Stimulated activated CD8-positive, alpha-beta memory T cell treated with anti-CD3 and anti-CD28 coated beads, Interleukin-4, amount 100 ng/mL, for 24 hours (primary cell): Measurements from ENCODE around the gene C5orf58.
"Not testable (repeated sequence)": the region's sequence is repeated elsewhere in the genome, so short reads cannot be mapped to it uniquely, and the experiment has no call there.

Source experiments
- DNase-seq: peaks from one replicate; pipeline ENCODE4 v3.0.0-alpha.2; 2020; ENCODE audit warnings: low read depth

C5orf58 gene

DNA sequence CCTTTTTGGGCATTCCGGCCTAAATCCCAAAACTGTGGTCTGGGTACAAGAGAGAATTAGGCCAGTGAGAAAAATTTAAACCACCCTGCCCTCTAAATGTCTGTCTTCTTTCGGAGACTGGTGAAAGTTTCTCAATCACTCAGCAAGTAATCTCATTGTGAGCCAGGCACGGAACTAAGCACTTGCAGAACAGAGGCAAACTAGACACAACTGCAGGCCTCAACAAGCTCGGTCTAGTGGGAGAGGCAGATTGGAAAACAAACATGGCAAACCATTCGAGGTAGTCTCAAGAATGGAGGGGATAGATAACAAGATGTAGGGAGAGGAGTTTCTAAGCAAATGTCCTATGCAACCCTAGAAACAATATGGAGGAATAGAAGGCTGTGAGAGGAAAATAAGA is 8.9 kb upstream of the C5orf58 start:
- DNase-seq: no peak

DNA sequence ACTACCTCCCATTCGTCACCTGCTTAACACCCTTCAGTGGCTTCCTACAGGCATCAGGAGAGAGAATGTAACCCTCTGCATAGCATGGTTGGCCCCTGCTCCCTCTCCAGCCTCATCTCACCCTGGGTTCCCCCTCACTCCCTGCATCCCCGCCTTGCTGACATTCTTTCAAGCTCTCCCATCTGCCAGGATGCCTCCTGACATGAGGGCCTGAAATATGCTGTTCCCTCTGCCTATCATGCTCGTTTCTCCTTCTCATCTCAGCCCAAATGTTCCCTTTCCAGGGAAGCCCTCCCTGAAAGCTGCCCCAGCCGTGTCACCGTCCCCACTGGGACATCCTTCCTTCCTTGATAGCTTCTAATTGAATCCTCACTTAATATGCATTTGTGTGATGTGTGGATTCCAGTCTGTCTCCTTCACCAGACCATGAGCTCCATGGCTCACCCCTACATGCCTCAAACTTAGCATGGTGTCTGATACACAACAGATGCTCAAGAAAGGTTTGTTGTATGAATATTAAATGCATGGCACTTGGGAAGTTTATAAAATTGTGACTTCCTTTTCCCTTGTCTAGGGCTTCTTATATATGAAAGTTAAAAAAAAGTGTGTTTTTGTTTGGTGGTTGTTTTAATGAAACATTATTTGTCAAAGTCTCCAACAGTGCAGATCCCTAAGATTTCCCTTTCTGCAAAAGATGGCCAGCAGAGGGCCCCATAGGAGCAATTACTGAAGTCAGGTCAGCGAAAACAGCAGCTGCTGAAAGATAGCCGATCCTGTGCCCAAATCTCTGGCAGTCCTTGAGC is 7.3 kb upstream of the C5orf58 start:
- DNase-seq: peak; percentile 57

DNA sequence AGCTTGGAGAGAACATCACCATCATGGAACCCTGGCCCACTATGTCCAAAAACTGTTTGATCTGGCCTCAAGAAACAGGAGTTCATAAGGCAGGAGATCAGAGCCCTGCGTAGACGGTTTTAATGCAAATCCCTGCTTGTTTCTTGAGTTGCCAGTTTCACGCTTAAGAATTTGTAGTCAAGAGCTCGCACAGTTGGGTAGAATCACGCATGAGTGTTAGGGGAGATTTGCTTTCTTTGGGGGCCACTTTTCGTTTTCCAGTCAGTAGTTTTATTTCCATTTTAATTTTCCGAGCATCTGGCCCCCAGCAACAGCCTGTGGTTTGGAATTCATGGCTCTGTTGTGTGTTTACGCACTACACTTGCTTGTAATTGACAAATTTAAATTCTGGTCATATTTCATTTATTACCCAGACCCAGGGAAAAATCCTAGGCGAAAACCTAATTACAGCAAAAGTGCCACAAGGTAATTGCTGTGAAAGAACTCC is 6.6 kb upstream of the C5orf58 start:
- DNase-seq: no peak

DNA sequence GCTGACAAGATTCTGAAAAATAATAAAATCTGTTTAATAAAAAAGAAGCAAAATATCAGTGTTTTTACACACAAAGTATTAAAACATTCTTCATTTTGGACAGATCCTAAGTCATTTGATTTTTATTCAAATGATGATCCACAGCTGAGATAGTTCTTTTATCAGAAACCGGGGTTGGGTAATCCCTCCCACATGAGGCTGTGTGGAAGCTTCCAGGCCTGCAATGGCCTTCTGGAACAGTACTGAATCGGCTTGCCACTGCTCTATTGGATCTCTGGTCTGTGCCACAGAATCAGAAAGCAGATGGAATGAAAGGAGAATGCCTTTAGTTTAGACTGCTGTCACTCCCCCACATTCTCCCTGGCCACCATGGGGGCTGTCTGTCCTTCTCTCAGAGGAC is 6.1 kb upstream of the C5orf58 start:
- no peak for DNase-seq

DNA sequence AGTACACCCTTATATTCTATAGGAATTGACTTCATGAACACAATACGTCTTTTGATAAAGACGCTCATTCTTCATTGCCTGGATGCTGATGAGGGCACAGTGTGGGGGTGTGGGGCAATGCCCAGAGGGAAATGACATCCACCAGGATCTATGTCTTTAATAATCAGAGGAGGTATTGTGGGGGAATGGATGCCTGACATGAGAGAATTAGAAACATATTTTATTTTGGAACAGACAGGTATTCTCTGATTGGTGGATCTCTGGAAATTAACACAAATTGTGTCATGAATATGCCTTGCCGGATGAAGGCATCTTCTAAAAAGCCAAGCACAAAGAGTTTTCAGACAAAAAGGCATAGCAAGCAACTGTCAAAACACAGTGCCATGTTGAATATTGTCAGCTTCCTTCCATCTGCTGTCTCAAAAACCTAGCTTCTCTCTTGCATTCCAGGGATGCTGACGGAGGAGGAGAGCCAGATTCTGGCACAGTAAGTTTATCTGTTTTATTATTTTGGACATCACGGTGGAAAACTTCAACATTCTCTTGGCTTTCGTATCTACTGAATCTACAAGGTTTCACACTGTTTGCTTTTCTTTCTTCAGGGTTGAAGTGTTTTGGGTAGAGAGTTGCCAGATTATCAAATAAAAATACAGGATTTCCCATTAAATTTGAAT is 3.9 kb upstream of the C5orf58 start:
- no peak for DNase-seq

DNA sequence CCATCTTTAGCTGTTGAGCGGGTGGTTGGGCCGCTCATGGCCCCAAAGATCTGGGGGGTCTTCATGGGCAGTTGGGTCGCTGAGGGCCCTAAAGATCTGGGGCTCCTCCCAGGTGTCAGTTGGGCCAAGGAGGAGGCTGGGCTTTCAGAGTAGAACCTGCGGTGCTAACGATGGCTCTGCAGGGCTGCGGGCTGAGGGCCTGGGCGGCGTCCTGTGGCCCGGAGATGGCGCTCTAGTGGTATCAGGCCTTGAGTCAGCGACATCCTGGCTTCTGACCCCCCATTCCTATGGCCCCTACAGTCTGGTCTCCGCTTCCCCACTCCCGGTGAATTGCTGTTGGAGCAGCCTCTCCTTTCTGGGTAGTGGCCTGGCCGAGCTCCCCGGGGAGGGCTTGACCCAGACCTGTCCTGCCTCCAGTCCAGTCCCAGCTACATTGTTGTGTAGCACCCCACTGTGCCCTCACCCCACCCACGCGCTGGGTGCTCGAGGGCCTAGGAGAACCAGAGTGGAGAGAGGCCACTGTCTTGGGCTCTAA is 640 bp downstream of the C5orf58 start:
- DNase-seq: no peak

DNA sequence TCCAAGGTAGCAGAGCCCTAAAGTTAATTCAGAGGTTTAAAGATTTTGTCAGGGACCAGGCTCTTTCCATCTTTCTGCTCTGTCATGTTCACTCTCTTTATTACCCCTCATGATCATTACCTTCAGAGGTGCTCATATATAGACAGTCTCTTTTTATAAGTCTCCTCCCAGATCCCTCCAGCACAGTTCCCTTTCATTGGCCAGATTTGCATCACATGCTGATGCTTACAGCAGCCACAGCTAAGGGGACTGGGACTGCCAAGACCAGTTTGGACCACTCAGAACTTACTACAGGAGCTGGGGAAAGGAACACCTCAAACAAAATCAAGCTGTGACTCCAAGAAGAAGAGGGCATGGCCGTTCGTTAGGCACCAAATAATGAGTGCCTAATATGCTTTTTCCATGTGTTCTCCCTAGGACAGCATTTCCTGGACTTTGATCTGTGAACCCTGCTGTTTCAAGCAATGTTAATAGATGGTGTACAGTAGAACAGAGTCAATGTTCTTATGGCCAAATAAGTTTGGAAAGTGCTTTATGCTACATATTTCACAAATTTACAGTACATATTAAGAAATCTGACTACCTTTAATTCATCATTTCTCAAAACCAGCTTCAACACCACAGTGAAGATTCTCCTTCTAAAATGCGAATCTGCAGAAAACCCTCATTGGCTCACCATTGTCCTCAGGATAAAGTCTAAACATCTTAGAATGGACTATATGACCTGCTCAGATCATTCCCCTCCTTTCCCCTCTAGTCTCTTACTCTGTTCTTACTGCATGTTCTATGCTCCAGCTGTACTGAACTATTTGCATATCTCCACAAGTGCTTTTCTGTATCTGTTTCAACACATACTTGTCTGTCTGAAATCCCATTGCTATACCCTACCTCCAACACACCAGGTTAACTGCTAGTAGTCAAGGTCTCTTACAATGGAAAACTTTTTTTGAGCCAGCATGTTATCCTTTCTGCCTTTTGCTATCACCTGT is 3.4 kb downstream of the C5orf58 start:
- no peak for DNase-seq

DNA sequence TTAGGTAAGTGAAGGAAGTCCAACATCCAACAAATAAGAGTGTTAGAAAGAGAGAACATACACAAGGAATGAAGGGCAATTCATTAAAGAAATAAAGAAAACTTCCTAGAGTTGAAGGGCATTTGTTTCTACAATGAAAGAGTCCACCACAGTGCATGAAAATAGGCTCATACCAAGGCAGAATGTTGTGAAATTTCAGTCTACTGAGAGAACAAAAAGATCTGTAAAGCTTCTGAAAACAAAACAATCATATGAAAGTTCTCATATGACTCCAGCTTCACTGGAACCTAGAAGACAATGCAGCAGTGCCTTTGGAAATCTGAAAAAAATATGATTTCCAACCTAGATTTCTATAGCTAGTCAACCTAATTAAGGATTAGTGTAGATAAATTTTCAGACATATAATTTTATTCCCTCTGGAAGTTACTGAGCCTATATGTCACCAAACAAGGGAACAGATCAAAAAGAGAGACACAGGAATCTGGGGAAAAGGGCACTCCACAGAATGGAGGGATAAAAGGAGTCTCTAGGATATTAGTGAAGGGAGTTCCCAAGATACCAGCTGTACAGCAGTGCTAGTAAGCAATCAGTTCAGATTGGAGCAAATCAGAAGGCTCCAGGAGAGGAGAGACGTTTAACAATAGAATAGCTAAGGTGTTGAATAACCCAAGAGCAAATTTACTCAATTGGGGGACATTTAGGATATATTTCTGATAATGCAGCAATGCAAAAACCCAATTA is 5.8 kb downstream of the C5orf58 start:
- DNase-seq: no peak

DNA sequence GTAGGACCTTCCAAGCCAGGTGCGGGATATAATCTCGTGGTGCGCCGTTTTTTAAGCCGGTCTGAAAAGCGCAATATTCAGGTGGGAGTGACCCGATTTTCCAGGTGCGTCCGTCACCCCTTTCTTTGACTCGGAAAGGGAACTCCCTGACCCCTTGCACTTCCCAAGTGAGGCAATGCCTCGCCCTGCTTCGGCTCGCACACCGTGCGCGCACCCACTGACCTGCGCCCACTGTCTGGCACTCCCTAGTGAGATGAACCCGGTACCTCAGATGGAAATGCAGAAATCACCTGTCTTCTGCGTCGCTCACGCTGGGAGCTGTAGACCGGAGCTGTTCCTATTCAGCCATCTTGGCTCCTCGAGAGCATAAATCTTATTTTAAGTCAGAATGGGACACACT is 12.7 kb downstream of the C5orf58 start:
- DNase-seq: not testable (repeated sequence)

DNA sequence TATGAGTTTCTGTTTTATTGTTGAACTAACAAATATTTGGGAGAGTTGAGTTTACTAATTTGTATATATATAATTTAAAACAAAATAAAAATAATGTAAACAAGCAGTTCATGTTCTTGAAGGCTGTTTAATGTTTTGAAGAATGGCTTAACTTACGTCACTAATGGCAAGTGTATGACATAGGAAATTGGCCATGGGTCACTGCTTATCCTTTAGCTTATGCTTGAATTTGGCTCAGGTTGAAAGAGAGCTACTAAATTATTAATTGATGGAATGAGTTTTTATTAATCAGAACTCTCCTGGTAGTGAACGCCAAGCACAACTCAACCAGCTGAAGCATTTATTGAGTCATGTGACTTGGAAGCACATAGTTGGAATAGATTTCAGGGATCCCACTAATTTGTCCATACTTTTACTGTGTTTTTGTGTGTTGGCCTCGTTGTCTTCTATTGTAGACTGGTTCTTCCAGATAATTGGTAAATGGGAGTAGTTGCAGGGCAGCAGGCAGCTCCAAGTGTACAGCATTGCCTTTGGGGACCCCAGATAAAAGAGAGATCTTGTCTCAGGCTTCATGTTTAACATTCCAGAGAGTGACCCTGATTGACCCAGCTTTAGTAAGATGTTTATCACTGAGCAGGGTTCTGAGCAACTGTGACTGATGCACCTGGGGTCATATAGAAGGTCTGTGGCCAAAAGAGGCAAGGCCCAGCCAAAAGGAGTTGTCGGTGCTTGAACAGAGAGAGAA is 13.5 kb downstream of the C5orf58 start:
- no peak for DNase-seq

DNA sequence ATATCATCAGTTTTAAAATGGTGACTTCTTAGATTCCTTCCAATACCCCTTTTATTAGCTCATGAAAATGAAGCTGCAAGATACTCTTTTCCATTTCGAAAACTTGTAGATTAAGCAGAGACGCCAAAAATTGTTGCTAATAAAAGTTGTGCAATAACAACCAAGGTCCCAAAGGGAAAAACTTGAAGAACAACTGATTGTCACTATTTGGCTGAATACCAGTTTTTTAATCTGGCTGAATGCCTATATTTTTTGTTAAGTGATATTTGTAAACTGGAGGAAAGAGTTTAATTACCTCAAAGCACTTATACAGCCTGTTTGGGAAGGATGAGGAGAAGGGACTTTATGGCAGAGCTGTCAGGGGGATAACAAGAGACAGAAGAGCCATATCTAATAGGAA is 14.6 kb downstream of the C5orf58 start:
- DNase-seq: no peak

DNA sequence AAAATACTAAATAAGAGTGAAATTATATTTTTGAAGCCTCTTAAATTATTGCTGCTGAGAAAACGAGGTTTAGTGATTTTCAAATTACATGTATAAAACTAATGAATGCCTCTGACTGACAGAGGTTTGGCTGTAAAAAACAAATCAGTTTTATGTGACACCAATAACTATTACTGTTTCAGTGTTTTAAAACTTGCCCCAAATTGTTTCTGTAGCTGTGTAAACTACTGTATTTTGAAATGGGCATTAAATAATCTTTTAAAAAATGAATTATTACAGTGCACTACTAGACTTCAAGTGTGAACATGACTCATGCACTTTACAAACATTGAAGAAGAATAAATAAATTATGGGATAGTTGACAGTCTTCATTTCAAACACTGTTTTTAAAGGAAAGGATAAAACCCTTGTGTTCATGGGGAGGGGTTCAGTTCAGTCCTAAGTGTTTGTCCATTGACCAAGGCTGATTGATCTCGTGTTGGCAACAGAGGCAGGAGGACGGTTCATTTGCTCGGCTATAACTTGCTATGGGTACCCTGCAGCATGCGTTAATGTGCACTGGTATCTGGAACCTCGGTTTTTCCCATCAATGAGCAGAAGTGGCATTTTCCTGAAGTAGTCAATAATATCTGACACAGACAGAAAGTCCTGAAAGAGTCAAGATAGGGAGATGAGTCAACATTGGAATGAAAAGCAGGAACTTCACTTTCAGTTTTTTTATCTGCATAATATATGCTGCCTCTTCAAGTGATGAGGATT is 15.6 kb downstream of the C5orf58 start:
- no peak for DNase-seq

DNA sequence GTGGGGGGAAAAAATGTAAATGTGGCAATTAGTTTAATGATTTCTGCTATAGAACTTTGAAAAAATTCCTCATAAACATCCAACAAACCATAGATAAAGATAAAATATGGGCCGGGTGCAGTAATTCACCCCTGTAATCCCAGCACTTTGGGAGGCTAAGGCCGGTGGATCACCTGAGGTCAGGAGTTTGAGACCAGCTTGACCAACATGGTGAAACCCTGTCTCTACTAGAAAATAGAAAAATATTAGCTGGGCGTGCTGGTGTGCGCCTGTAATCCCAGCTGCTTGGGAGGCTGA is 16.1 kb downstream of the C5orf58 start:
- not testable (repeated sequence) for DNase-seq

DNA sequence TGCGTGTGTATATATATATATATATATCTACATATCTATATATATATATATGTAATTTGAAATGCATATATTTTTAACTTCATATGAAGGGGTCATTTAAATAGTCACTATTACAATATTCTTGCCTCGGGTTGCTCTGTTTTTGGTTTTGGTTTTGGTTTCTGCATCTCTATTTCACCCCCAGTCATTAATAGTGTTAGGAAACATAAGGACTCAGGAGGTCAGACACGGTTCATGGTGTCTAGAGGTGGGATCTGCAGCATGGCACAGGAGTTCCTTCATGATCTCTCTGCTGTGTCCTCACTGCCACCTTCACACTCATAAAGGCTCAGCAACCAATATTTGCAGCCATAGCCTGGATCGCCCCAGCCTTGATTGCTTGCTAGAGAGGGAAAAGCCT is 16.6 kb downstream of the C5orf58 start:
- no peak for DNase-seq

DNA sequence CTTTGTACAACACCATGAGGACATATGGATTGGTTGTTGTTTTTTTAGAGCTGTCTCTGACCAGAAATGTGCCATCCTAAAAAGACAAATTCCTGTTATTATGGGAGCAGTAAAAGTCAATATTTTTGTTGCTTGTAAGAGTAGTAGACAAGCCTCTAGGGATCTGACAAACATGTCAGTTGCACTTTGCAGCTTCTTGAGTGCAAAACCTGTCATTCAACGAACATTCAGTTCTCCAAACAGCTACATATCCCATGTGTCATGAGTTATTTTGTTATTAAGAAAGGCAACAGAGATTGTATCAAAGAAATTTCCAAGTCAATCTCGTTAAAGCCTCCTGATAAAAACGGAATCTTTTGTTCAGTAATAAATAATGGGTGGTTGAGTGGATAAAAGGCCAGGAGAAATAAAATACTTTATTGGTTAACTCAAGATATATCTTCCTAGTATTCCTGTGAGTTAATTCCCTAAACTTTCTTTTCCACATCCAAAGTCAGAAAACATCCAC is 18.1 kb downstream of the C5orf58 start:
- DNase-seq: no peak

DNA sequence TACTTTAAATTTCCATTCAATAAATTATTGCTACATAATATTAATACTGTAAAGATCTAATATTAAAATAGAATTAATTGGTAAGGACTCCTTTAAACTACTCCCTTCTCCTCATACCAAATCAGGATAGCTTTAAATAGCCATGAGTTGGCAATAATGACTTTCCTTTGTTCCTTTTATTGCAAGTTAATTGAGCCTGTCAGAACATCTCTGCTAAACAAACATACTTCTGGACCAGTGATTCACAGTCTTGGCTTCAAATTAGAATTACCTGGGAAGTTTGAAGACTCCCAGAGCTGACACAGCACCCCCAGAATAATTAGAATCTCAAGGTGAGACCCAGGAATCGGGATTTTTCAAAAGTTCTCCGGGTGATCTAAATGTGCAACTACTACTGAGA is 18.7 kb downstream of the C5orf58 start:
- no peak for DNase-seq

DNA sequence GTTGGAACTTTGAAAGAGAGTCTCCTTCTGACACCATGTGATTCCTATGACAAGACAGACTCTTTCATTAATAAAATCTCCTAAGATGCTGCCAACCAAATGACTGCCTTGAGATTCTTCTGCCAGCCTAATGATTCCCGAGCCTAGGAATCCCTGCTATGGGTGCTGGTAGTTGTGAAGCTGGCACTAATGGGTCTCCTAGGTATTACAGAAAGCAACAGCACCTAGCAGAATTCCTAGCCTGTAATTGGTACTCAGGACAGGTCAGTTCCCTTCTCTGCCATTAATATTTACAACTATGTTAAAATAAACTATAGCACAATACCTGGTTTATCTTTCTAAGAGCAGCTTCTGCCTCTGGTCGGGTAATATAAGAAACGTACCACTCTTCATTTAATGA is 19.3 kb downstream of the C5orf58 start:
- DNase-seq: no peak

DNA sequence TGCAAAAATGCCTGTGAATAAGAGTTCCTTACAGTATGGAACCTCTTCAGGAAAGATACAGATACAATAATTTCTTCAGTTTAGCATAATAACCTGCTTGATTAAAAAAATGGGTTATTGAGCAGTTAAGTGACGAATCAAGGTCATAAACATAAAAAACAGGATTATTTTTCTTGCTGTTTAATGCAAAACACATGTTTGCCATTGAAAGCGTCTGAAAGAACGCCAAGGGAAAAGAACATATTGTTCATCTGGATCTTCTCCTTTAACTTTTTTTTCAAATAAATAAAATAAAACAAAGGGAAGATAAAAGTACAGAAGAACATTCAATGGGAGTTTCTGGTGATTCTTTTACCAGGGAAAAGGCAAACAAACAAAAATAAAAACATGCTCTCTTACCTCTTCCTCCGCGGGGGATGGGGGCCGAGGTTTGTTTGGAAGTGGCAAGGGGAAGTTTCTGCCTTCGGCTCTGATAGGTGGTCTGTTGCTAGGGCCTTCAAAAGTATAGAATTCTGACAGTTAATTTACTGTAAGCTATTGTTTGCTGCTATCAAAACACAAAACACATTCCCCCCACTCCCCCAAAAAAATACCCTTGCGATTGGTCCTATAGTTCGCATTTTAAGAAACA is 20.1 kb downstream of the C5orf58 start:
- DNase-seq: no peak

DNA sequence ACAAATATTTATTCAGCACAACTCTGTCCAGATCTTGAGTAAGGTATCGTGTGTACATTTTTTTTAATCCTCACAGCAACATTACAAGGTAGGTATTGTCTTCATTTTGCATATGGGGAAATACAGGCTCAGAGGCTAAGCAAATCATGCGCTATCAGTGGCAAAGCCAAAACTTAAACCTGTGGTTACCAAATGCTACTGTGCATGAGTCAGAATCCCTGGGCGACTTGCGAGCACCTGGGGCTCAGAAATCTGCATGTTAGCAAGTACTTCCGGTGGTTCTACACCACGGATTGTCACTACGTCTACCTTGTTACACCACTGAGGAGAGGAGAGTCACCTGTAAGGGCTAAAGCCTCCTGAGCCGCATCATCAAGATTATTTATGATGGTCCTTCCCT is 21.3 kb downstream of the C5orf58 start:
- peak; percentile 39 for DNase-seq
